ENCODE measurements around the gene GLRA2.

GLRA2 gene

GRCh38 chrX:14529290-14529989, at the start of gene GLRA2:
Gene GLRA2, plus strand, starts transcription at chrX:14529536. Its CDS starts 522 bp downstream, at chrX:14530058.
- DNase-seq: no peak

DNA sequence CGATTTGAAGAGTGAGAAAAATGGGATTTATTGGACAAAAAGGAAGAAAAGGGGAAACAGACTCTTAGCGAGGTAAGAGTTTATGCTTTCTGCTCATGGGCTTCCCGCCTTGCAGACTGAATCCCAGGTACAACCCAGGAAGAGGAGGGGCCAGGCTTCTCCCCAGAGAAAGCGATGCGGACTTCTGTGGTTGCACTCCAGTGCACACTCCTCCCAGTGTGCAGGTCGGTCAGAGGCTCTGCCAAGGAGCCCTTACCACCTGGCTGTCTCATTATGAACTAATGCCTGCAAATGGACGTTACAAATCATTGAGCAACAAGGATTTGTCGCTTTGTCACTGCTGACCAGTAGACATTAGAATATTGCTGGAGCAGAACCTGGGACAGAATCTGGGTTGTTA, 39.9 kb upstream of the GLRA2 start:
- no peak for DNase-seq

GRCh38 chrX:14491689-14492088, 37.6 kb upstream of the GLRA2 start:
- no peak for DNase-seq

- no peak for DNase-seq
Observed at GRCh38 chrX:14496674-14497073, 32.7 kb upstream of the GLRA2 start.

GRCh38 chrX:14497184-14497666, 32.1 kb upstream of the GLRA2 start:
- DNase-seq: no peak

GRCh38 chrX:14501327-14501726, 28.0 kb upstream of the GLRA2 start:
- DNase-seq: no peak

DNA sequence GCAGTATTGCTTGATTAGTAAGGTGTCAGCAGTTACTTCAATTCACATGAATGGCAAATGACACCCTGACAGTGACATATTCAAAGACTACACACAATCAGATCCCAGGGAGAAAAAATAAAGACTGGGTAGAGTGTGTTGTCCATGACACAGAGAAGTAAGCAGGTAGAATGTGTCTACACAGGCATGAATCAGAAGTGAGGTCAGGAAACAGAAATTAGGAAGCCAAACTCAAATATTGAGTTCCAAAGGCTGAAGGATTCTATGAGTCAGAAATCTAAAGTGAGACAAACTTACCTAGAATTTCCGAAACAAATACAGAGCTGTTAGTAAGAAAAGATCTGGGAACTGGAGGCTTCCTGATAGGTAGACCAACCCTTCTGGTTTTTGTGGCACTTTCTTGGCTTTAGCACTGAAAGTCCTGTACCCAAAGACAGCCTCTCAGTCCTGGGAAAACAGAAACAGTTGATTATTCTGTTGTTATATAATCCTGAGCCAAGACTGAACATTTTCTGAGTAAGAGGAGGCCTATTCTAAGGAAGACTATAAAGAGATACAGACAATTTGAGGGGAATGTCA, 24.3 kb upstream of the GLRA2 start:
- no peak for DNase-seq

- no peak for DNase-seq
Observed at GRCh38 chrX:14505648-14506047, 23.7 kb upstream of the GLRA2 start.

GRCh38 chrX:14506866-14507265, 22.5 kb upstream of the GLRA2 start:
- DNase-seq: no peak

DNA sequence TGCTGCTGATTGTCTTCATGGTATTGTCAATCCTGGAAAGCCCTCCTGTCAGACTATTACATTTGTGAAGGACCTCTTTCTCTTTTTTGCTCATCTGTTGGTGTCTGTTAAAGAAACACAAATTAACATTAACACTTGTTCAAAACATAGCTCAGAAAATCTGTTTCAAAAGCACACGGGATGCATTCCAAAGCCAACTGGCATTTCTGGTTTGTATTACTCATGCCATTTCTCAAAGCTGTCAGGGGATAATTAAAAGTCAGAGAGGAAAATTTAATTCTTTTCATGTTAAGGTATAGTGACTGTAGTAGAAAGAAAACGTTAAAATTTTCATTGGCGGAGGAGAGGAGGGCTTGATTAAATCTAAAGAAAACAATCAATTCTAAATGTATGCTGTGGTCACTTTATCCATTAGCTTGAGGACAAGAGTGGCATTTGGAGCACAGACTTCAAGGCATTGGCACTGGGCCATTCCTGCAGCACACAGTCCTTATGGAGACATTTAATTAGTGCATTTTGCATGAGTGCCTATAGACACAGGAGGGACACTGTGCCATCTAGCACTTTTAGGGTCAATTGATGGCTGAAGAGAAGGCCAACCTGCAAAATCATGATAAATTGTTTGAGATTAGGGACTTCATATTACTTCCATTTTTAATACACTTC, 21.2 kb upstream of the GLRA2 start:
- no peak for DNase-seq

DNA sequence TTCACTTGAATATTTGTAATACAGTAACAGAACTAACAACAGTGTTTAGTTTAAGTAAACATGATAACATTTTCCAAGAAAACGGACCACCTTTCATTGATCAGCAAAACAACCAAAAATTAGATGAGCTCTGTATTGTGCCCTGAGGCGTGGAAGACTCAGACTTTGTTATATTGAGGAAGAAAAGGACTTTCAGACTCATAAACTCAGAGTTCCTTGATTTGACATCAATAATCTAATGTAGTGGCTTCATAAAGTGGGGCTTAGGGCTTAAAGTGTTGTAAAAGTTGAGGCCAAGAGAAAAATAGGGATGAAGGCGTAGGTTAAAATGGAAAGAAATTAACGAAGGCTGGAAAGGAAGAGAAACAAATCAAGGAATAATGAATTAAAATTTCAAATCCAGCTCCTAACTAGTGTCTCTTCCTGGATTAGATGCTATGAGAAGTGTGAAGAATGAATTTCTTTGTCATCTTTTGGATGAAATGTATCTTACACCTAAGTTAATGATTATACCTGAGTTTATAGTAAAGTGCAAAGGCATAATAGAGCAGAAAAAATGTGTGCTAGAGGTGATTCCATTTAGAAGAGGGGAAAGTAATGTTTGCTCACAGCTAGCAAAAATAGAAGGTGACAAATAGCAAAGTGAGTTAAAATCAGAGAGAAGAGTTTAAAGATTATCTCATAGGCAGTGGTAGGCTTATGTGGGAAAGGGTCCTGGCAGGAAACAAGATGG, 19.8 kb upstream of the GLRA2 start:
- DNase-seq: no peak

DNA sequence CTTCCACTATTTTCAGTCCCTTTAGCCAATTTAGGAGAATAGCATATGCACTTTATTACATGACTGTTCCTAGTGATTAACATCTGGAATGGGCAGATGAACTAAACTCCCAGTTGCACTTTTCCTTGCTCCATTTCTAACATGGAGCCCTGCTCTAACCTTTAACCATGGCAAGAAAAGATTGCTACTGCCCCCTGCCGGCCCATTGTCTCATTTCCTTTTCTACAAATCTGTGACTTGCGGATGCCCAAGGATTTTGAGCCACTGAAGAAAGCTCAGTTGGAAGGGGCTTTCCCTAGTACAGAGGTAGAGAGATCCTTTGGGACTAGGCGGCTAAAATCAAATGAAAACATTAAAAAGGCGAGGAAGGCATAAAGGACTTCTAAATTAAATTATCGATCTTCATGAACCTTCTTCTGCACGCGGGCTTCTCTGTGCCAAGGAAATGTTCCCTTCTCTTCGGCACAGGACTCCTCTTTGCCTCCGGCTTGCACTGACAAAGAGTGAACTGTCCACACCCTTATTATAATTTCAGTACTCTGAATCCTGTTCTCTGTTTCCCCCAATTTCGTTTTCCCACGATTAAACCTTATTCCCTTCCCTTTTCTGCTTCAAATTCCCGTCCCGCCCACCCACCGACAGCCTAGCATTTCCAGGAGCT, 577 bp upstream of the GLRA2 start:
- DNase-seq: peak; percentile 76

DNA sequence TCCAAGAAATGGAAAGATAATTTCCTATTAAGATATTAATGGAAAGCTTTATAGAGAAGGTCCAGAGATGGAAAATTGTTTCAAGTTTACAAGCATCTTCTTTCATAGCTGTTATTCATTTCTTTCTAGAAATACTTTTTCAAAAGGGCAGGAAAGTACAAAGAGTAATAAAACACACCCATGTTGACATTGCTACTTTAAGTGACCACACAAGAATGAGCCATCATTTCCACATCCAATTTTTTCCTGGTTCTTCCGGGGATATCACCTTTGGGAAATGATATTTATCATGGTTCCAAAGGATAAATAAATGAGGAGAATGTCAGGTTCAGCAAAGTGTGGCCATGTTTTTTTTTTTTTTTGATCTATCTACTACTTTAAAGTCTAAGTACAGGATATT, 4.5 kb downstream of the GLRA2 start:
- DNase-seq: no peak

DNA sequence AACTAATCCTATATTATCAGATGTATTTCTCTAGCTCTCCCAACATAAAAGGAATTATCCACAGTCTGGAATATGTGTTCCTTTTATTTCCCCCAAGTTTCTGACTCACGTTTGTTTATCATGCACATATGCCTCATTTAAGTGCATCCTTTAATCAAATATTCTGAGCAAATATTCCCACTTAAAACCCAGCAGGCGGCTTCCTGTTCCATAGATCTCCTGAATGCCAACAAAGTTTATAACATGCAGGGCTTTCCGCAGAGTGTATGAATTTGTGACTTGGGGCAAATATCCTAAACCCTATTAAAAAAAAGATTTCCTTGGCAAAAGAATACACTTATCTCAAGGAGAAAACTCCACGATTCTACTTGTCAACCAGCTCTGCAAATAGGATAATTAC, 16.9 kb downstream of the GLRA2 start:
- no peak for DNase-seq

- DNase-seq: no peak
Observed at GRCh38 chrX:14554131-14554715, 24.9 kb downstream of the GLRA2 start.

- DNase-seq: no peak
Observed at GRCh38 chrX:14564058-14564457, 34.7 kb downstream of the GLRA2 start.

DNA sequence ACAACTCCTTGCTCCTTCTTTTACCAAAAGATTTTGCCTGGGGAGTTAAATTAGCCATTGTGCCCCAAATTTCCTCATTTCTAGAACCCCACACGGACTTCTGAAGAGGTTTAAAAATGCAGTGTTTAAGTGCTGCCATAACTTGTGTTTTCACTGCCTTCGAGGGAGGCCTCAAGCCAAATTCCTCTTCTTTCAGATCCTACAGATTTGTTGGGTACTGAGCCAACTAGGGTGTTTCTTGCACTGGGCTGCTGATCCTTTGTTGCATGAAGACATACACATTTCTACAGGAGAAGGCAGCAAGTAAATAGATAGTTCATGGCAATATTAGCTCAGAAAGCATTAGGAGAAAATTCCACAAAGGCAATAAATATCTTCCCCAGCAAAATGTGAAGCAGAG, 43.8 kb downstream of the GLRA2 start:
- DNase-seq: no peak

- no peak for DNase-seq
Observed at GRCh38 chrX:14581081-14581480, 51.7 kb downstream of the GLRA2 start.

GRCh38 chrX:14584548-14584947, 55.2 kb downstream of the GLRA2 start:
- no peak for DNase-seq

- DNase-seq: no peak
Observed at GRCh38 chrX:14590216-14590615, 60.9 kb downstream of the GLRA2 start.

- DNase-seq: no peak
Observed at GRCh38 chrX:14590693-14591424, 61.5 kb downstream of the GLRA2 start.

- DNase-seq: no peak
Observed at GRCh38 chrX:14591976-14592375, 62.6 kb downstream of the GLRA2 start.

Data from NCI-H1092 (cell line).